HG03354 (cell line): Measurements from ENCODE around the gene CRTC3.

Experiments
- ATAC-seq: cut with Tn5 transposase; IDR thresholded peaks from one replicate; pipeline ENCODE4 v1.9.1; 2021; ENCODE audit warnings: mild to moderate bottlenecking; ENCODE audit not compliant: unreplicated experiment, poor library complexity, severe bottlenecking

Gene CRTC3

DNA sequence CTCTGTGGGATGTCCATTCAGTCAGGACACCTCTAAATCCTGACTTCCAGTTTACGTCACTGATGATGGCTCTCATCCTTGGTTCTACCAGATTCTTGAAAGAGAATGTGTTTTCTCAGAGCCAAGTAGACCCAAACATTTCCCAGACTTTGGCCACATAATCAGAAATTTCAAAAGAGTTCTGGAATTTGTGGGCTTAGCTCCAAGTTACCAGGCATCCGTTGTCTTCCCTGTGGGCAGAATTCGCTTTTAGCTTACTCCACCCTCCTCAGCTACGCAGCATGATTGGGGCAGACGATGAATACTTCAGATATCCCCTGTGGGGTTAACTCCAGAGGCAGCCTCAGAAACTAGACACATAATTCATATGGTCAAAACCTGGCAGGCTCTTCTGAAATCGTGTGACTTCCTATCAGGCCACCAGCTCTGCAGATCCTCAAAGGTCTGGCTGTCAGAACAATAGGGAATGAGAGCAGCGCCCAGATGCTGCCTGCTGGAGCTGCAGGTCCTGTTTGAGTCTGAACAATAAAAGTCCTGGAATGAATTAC is 30.6 kb downstream of the CRTC3 start:
- no peak for ATAC-seq

DNA sequence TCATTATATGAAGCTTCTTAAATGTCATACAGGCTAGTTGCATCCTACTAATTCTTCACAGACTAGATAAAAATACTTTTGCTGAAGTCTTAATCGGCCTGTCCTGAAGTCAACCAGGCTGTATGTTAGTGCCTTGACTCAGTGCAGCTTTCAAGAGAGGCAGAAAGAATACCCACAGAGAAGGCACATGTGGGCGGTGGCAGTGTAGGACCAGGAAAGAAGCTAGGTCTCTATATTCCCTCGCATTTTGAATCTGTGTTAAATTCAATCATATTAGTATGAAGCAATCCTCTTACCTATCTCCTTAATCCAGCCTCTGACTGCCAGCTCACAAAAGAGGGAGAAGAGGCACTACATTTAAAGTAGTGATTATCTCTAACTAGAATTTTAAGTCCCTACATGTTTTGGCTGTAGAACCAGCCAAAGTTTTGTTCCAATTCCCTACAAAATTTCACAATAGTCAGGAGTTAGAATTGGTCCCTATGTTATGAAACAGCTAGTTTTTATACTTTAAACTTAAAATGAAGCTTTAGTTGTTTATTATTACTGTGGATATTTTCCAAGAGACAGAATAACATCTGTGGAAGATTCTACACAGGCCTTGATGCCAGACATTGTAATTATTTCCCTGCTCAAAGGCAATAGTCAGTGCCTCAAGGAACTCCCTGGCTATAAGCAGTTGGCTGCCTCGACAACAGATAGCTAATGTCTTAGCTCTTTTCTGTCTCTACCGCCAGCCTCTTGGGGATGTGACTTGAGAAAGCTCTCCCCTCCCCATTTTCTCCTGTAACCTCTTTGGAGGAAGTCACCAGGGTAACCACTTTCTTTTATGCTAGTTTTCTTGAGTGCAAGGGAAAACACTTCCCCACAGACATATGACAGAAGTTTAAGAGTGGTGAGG is 31.9 kb downstream of the CRTC3 start:
- no peak for ATAC-seq

DNA sequence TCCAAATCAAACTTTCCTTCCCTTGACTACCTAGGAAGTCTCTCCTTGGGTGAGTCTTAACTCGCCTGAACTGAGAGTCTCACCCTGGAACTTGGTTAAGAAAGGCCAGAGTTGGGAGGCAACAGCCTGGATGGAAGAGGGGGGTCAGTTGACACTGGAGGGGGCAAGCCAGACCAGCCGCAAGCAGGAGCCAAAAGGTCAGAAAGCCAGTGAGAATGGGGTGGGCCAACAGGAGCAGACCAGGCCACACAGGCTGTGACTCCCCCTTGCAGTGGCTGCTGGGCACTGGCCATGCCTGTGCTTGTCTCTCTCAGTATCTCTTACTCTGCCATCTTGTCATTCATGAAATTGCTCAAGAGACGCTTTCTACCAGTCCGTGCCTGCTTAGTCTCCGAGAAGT is 32.9 kb downstream of the CRTC3 start:
- no peak for ATAC-seq

DNA sequence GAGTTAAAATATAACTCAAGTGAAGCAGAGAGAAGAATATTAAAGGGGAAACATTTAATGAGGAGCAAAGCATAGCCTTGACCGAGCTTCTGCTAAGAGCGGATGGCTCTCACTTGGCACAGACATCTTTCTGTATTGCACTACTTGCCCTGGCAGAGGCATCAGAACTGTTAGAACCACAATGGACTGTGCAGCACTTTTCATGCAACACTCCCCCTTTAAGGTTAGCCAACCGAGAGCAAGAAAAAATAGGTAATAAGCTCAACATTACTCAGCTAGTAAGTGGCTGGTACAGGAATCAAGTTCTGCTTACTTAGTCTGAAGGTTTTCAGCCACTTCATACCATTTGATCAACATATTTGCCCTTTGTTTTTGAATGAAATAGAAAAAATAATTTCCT is 33.7 kb downstream of the CRTC3 start:
- no peak for ATAC-seq

DNA sequence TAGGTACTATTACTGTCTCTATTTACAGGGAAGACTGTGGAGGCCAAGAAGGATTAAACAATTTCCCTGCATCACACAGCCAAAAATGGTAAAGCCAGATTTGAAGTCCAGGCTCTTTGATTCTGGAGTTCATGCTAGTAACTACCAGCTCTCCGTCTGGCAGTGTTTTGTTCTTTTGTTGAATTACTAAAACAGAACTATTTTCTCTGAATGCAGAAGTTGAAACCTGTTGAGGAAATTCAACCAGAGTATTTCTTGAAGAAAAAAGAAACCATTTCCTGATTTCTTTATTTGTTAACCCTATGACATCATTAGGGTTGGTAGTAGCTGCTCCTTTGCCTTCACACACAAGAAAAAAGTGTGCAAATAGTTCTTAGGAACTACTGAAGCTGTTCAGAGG is 34.3 kb downstream of the CRTC3 start:
- ATAC-seq, result no peak

DNA sequence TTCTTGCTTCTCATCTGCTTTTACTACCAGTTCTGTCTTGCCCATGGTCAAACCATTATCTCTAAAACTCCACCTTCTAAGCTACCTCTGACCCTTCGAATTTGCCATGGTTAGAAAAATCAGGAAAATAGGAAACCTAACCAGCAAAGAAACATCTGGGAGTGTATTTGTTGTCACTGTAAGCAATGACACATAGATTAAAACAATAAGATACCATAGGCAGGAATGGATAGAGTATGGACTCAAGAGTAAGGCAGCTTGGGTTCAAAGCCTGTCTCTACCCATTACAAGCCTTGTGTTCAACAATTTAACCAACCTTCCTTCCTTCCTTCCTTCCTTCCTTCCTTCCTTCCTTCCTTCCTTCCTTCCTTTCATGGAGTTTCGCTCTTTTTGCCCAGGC is 34.9 kb downstream of the CRTC3 start:
- no peak for ATAC-seq

DNA sequence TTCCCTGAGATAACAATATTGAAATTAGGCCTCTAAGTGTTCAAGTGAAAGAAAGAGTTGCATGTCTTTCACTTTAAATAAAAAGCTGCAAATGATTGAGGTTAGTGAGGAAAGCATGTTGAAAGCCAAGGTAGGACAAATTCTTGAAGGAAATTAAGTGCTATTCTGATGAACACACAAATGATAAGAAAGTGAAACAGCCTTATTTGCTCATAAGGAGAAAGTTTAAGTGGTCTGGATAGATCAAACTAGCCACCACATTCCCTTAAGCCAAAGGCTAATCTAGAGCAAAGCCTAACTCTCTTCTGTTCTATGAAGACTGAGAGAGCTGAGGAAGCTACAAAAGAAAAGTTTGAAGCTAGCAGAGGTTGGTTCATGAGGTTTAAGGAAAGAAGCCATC is 36.1 kb downstream of the CRTC3 start:
- ATAC-seq, result no peak

DNA sequence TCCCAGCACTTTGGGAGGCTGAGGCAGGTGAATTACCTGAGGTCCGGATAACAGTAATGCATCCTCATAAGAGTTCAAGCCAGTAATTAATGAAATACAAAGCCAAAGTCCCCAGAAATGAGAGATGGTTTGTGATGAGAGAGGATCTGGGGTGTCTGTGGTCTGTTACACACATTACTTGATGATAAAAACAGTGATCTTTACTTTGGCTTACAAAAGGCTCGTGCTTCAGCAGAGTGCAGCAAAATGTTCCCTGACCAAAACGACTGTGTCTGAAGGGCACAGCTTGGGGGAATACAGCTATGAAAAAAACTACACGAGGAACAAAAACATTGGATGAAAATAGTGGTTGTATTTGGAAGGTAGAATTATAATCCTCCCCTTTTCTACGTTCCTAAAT is 40.9 kb downstream of the CRTC3 start:
- ATAC-seq, result no peak

DNA sequence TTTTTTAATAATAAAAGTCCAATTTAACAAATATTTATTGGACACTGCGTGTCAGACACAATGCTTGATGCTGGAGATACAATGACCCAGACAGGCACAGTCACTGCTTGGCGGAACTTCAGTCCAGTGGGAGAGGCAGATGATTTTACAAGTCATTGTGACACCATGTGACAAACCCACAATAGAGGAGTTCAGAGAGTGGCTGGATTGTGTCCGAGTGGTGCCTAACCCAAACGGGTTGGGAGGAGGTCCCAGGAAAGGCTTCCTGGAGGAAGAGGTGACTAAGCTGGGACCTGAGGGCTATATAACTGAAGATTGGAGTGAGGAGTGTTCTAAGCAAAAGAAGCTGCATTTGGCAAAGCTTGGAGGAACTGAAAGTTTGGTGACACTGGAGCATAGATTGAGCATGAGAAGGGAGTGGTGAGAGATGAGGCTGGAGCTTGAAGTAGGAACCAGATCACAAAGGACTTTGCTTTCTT is 41.4 kb downstream of the CRTC3 start:
- ATAC-seq, result no peak

DNA sequence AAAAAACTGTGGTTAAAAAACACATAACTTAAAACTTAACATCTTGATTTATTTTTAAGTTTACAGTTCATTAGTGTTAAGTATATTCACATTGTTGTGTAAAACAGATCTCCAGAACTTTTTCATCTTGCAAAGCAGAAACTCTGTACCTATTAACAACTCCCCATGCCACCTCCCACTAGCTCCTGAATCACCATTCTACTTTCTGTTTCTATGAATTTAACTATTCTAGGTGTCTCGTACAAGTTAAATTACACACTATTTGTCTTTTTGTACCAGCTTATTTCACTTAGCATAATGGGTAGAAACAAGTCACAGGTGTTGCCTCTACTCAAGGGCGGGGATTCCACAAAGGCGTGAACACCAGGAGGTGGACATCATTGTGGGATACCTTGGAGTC is 43.2 kb downstream of the CRTC3 start:
- no peak for ATAC-seq

DNA sequence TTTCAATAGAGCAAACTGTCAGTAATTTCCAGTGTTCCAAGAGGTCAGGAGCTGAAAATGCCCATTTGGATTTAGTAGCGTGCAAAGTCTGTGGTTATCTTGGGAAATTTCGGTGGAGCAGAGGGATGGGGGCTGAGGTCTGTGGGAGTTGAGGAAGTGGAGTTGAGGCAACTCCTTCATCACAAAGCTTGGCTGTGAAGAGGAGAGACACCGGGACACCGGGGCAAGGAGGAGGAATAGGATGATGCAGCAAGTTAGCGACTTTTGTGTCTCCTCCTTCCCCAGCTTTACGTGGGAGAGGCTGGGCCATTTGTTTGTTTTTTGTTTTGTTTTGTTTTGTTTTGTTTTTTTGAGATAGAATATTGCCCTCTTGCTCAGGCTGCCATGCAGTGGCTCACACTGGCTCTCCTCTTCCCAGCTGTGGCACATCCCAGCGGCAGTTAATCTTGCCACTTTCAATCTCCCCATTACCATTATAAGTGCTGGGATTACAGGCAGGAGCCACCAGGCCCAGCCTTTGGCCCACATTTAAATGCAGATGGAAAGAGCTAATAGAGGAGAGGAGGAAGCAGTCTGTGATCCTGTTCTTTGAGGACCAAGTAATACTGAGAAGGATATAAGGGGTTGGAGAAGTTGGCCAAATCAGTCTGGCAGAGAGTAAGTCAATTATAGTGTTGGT is 47.1 kb downstream of the CRTC3 start:
- ATAC-seq, result no peak

DNA sequence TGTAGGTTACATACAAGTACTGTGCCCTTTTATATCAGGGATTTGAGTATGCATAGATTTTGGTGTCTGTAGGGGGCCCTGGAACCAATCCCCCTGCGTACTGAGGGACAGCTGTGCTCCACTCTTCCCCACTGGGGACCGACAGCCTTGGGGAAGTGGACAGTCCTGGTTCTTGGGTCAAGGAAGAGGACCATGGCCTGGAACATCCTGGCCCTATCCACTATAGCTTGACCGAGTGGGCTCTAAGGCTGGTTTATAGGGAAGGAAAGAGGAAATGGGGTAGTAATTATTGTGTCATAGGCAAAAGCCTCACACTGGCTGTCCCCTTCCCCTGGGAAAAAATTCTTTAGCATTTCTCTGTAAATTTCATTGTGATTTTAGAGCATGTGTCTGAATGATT is 49.5 kb downstream of the CRTC3 start:
- ATAC-seq, result no peak

DNA sequence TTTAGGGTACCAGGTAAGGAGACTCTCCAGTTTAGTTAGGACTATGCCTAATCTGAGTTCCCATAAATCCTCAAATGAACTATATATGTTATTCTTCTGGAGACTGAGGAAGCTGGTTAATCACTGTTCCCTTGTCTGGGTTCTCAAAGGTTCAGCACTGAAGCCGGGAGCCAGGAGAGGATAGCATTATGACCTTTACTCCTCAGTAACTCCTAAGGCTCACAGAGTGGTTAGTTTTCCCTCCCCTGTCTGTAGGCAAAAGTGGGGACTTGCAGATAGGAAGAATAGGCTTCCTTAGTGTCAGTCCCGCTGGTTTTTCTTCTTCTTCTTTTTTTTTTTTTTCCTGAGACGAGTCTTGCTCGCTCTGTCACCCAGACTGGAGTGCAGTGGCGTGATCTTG is 50.4 kb downstream of the CRTC3 start:
- ATAC-seq, result no peak

DNA sequence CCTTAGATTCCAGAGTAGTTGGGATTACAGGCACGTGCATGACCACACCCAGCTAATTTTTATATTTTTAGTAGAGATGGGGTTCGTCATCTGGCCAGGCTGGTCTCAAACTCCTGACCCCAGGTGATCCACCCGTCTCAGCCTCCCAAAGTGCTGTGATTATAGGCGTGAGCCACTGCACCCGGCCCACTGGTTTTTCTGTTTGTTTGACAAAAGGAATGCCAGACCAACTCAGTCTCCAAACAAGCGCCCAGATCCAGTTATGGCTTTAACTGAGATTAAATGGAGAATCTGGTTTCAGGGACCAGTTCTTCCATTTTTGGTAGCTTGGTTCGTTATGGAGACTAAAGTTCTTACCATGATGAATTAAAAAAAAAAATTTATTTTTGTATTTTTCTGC is 50.8 kb downstream of the CRTC3 start:
- no peak for ATAC-seq

DNA sequence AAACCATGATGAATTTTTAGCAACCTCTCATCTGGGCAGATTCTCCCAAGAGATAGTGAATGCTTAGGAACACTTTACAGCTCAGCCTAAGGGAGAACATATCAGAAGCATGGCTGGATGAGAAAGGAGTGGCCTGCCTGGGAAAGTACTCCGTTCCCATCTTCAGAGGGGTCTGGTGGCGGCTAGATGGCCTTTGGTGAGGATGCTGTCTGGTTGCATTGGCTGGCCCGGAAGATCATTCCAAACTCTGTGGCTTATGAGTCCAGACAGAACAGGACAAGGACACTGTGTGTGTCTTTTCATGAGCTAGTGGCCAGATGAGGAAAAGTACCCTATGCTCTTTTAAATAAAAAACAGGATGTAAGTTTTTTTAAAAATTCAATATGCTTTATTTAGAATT is 51.2 kb downstream of the CRTC3 start:
- no peak for ATAC-seq

DNA sequence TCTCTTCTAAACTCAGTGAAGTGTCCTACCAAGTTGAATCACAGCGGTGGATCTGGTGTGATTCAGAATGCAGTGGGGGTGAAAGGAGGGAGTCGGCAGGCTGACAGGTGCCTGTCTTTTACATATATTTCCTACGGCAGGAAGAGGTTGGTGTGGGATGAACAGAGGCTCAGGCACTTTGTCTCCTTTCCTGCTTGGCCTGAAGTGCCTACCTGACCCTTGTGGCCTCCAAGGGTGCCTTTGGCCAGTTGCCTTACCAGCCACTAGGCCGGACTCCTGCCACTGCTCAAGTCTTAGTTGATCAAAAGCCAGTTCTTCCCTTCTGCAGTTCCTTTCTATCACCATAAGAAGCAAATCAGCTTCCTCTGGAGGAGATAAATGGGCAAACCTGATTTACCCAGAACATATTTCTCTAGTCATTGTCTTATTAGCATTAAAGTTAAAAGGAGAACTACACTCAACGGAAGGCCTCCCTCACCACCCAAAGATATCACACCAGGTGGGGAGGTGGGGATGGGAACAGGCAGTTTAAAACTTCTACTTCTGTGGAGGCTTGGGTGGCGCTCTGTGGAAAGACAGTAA is 52.1 kb downstream of the CRTC3 start:
- ATAC-seq, result no peak

DNA sequence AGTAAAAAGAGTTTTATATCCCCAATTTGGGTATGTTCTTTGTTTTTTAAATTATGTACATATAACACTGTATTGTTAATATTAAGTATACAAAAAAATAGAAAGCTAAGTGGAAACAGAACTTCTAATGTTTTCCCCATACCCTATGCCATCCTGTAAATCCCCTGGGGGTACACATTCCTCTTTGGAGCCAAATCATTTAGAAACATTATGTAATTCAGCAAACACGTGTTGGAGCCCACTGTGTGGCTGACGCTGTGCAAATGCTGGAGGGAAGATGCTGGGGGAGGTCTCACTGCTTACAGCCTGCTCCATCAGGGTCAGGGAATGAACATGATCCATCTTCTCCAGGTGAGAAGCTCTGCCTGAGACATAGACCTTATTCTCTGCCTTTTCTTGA is 52.8 kb downstream of the CRTC3 start:
- no peak for ATAC-seq

DNA sequence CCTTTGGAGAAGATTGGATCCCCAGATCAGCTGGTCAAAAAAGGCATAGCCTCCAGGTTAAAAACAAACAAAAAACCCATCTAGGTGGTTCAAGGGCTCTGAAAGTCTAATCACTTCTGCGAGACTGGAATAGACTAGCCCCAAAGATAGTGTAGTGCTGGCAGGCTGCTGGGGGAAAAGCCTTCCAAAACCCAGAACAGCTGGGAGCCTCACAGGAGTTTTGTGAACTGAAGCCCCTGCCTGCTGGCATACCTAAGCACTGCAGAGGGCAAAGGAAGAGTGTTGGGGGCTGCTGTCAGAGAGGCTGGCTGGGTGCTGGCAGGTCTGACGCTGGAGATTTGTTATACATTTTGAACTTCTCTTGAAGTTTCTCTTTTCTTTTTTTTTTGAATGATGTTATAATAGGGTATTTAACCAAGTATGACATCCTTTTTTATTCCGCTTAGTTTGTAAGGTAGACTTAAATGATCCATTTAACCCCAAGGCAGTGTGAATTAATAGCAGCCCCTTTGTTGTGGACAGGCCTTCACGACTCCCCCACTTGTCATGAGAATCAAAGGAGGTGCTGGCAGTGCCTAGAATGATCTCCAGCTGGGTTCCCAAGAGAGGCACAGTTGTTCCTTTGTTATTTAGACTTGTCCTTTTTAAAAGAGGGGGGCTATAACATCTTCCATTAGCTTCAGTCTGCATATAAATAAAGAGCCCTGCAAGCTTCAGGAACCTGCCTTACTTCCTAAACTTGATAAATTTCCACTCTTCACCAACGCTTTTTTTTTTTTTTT is 53.9 kb downstream of the CRTC3 start:
- no peak for ATAC-seq

DNA sequence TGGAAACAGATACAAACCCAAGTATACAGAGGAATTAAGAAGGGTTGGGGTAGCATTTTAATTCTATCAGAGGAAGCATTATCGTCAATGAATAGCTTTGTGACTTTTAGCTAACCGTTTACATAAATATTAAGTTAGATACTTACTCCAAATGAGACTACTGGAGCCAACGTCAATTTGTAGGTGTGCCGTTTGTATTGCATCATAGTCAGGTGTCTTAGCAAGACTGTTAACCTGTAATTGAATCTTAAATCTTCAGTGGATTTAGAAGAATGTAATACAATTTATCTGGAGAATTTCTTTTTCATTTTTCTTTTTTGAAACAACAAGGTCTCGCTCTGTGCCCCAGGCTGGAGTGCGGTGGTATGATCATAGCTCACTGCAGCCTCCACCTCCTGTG is 55.1 kb downstream of the CRTC3 start:
- no peak for ATAC-seq

DNA sequence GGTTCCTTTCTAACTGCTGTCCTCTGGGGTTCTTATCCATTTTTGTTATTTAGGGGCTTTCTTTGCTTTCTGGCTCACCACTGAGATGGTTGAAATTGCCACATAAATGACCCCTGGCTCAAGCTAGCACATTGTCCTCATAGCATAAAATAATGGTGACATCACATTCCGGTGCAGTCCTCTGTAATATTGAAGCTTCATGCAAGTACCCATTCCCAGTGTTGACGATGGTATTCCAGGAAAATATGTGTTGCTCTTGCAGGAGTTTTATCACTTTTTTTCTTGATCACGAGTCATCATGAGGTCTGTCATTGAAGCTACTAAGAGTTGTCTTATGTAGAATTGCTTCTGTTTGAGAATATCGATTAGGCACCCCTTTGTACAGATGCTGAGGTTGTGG is 56.1 kb downstream of the CRTC3 start:
- ATAC-seq, result no peak
